AG10803 (cell line): Measurements from ENCODE around the gene ZNF264.

Experiments used
- DNase-seq: peaks from one replicate; pipeline ENCODE4 v3.0.0; 2010; ENCODE audit warnings: low read depth
- H3K4me3 ChIP-seq: 2 replicates; pipeline ENCODE4 v1.5.1; 2011; ENCODE audit warnings: mild to moderate bottlenecking, low read length, control low read depth
- TF ChIP-seq, protein P1 (sequence below): conservative IDR thresholded peaks from 2 replicates; pipeline ENCODE4 v1.5.1; 2011; ENCODE audit warnings: mild to moderate bottlenecking, low read length, control low read depth, inconsistent platforms

The ZNF264 gene

DNA sequence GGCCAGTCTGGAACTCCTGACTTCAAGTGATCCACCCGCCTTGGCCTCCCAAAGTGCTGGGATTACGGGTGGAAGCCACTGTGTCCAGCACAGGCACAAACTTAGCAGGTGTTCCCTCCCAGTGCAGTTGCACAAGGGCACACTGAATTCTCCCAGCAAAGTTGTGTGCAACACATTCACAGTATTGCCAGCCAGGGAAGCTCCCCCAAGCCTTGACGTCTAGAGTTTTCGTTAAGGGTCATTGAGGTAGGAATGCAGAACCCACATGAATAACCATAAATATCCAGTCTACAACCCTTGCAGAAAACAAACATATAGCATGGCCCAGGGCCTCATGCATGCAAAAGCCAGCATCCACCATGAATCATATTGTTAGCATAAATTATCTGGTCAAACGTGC is 36.2 kb downstream of the ZNF264 start:
- DNase-seq: no peak
- no peak overlapping the region for H3K4me3 ChIP-seq
- TF ChIP-seq, protein P1, sequence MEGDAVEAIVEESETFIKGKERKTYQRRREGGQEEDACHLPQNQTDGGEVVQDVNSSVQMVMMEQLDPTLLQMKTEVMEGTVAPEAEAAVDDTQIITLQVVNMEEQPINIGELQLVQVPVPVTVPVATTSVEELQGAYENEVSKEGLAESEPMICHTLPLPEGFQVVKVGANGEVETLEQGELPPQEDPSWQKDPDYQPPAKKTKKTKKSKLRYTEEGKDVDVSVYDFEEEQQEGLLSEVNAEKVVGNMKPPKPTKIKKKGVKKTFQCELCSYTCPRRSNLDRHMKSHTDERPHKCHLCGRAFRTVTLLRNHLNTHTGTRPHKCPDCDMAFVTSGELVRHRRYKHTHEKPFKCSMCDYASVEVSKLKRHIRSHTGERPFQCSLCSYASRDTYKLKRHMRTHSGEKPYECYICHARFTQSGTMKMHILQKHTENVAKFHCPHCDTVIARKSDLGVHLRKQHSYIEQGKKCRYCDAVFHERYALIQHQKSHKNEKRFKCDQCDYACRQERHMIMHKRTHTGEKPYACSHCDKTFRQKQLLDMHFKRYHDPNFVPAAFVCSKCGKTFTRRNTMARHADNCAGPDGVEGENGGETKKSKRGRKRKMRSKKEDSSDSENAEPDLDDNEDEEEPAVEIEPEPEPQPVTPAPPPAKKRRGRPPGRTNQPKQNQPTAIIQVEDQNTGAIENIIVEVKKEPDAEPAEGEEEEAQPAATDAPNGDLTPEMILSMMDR: no peak

DNA sequence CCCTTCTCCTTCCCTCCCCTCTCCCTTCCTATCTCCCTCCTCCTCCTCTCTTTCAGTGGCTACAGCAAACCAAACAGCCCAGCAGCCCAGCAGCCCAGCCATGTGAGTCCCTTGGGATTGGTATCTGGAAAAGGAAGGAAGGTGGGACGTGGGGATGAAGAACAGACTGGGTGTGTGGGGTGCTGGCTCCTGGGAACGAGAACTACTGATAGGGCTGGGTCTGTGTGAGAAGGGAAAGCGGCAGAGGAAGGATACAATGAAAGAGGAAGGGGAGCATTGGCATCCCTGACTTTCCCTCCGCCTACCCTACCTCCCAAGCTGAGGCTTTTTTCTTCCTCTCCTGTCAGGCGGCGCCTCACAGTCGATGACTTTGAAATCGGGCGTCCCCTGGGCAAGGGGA is 40.4 kb downstream of the ZNF264 start:
- TF ChIP-seq, protein P1: no peak
- no peak for DNase-seq
- no peak overlapping the region for H3K4me3 ChIP-seq

DNA sequence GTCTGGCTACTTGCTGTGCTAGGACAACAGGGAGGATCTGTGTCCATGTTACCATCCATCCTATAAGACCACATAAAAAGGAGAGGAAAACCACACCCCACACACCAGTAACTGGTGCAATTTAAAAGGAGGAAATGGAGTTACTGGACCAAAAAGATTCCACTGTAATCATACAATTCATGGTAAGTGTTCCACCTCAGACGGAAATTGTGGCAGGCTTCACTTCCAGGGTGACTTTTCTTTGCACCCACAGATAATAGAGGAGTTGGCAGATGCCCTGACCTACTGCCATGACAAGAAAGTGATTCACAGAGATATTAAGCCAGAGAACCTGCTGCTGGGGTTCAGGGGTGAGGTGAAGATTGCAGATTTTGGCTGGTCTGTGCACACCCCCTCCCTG is 41.9 kb downstream of the ZNF264 start:
- DNase-seq: no peak
- TF ChIP-seq, protein P1: no peak
- H3K4me3 ChIP-seq: no peak overlapping the region

DNA sequence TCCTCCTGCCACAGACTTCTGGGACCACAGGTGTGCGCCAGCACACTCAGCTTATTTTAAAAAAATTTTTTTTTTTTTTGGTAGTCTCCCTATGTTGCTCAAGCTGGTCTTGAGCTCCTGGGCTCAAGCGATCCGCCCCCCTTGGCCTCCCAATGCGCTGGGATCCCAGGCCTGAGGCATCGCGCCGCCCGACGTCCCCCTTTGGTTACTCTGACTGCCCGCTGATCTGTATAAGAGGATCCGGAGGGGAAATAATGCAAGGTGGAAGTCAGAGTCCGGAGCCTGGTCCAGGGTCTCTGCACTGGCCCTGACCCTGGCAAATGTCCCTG is 48.6 kb downstream of the ZNF264 start:
- TF ChIP-seq, protein P1: no peak
- H3K4me3 ChIP-seq: peak overlapping the region; percentile 95
- DNase-seq: no peak

DNA sequence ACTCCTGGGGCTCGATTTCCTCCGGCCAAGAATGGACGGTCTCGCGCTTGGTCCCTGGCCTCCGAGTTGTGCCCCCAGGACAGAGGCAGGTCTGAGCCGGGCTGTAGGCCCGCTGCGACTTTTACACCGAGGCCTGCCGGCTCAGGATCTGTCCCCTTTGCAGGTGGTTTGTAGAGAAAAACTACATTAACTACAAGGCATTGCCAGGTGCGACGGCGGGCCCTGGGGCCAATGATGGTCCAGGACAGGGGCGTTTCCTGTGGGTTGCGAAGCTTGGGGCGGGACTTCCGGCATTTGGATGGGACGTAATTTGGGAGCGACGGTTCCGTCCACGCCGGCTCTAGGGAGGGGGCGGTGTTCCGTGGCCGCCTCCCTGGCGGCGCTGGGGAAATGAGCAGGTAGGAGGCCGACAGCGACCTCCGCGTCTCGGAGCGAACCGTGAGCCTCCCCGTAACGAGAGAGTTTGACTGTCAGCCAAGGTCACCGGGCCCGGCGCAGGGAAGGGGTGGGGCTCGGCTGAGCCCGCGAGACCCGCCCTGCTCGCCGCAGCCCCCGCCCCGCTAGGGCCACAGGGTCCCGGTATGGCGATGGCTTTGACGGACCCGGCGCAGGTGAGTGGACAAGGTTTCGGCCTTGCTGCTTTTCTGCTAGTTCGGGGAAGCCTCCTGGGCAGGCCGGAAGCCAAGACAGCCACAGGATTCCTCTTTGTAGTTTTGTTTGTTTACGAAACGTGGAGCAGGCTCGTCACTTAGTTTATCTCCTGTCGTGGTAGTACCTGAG is 49.2 kb downstream of the ZNF264 start, which contains the start of gene ZNF805:
TSS of gene ZNF805 (plus strand) at position 322 of the 780 bp plus-strand sequence. CDS start at position 582, 260 bp downstream.
- H3K4me3 ChIP-seq: peak within 1 kb of the TSS; percentile 95
- DNase-seq: peak; percentile 88
- TF ChIP-seq, protein P1: no peak

DNA sequence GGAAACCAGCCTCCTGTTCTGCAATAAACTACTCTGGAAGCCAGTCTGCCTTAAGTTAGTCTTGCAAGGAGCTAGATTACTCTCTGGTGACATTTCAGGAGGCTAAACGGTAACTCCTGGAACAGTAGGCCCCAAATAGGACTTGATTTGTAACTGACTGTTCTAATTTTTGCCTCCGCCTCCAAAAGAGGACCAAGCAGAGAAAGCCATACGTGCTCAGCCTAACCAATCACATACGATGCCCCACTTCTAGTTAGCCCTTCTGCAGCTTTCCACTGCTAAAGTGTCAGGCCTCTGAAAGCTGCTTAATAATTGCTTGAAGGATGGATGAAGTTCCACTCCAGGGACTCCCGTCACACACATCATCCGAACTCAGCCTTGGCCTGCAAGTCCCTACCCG is 49.9 kb downstream of the ZNF264 start:
- TF ChIP-seq, protein P1: no peak
- H3K4me3 ChIP-seq: peak overlapping the region; percentile 95
- peak; percentile 36 for DNase-seq

DNA sequence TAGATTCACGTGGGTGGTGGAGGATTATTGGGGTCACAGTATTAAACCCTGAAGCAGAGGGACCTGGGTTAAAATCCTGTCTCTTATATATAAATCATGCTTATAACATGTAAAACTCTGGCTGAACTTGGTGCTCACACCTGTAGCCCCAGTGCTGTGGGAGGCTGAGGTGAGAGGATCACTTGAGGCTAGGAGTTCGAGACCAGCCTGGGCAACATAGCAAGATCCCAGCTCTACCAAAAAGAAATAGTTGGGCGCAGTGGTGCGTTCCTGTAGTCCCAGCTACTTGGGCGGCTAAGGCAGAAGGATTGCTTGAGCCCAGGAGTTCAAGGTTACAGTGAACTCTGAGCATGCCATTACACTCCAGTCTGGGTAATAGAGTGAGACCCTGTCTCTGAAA is 51.5 kb downstream of the ZNF264 start:
- no peak for DNase-seq
- H3K4me3 ChIP-seq: no peak overlapping the region
- TF ChIP-seq, protein P1: no peak
